OCI-LY7 (cell line): ENCODE measurements around the gene TM4SF4. TPM values are rescaled to one million over a fixed set of nuclear protein-coding genes. Genes with fewer than 3 reads are reported as not detected.

Source experiments
- BruUV-seq: library from RNA; stranded (reverse); fragments of 400-500 nt; replicated peaks from 2 replicates; lab custom pipeline; 2021; lab: Mats Ljungman, UMichigan
- CTCF ChIA-PET: fragments of 300-600 bp; sonication (Branson Sonifier 250); formaldehyde crosslinking; loops from one replicate; lab custom pipeline; 2022; ENCODE audit warnings: antibody characterized with exemption; ENCODE audit not compliant: unreplicated experiment; lab: Charles Lee
- POLR2A ChIA-PET: fragments of 300-600 bp; sonication (Branson Sonifier 250); formaldehyde crosslinking; loops from one replicate; lab custom pipeline; 2022; ENCODE audit warnings: antibody characterized with exemption; lab: Charles Lee
- DNase-seq: peaks from one replicate; pipeline ENCODE4 v3.0.0-alpha.2; 2015; ENCODE audit warnings: low spot score
- H2AFZ ChIP-seq: fragments of 200-600 bp; sonication (generic), shearing (Covaris generic); 2 replicates; pipeline ENCODE4 v1.6.1; 2014; ENCODE audit warnings: mild to moderate bottlenecking, antibody characterized with exemption, low read length, moderate library complexity
- H3K27ac ChIP-seq: fragments of 200-600 bp; sonication (generic); 2 replicates; pipeline ENCODE4 v1.5.1; 2014; ENCODE audit warnings: mixed run types, low read depth, mild to moderate bottlenecking, moderate library complexity, low read length, inconsistent platforms; ENCODE audit not compliant: poor library complexity, severe bottlenecking
- H3K36me3 ChIP-seq: fragments of 200-600 bp; sonication (generic); 2 replicates; pipeline ENCODE4 v1.6.1; 2014; ENCODE audit warnings: mild to moderate bottlenecking, antibody characterized with exemption, low read length, moderate library complexity, mixed read lengths; ENCODE audit not compliant: insufficient read depth
- H3K4me1 ChIP-seq: fragments of 200-600 bp; sonication (generic); 2 replicates; pipeline ENCODE4 v1.5.1; 2014; ENCODE audit warnings: mild to moderate bottlenecking, low read length; ENCODE audit not compliant: insufficient read depth, poor library complexity, severe bottlenecking
- H3K4me2 ChIP-seq: fragments of 200-600 bp; sonication (generic); 2 replicates; pipeline ENCODE4 v1.6.1; 2014; ENCODE audit warnings: mild to moderate bottlenecking, low read length
- H3K4me3 ChIP-seq: fragments of 200-600 bp; sonication (generic); 2 replicates; pipeline ENCODE4 v1.5.1; 2014; ENCODE audit warnings: mild to moderate bottlenecking, low read depth, low read length; ENCODE audit not compliant: poor library complexity, severe bottlenecking
- H3K79me2 ChIP-seq: fragments of 200-600 bp; sonication (generic); 2 replicates; pipeline ENCODE4 v1.6.1; 2016; ENCODE audit warnings: low read depth, mild to moderate bottlenecking, low read length, moderate library complexity, mixed read lengths; ENCODE audit not compliant: insufficient read depth
- H3K9me2 ChIP-seq: fragments of 200-600 bp; sonication (generic); 2 replicates; pipeline ENCODE4 v1.6.1; 2016; ENCODE audit warnings: mild to moderate bottlenecking, low read length, mixed read lengths; ENCODE audit not compliant: insufficient read depth
- H3K9me3 ChIP-seq: fragments of 200-600 bp; sonication (generic); 2 replicates; pipeline ENCODE4 v1.6.1; 2014; ENCODE audit warnings: mild to moderate bottlenecking, mixed run types, low read length, mixed read lengths
- H4K20me1 ChIP-seq: fragments of 200-600 bp; sonication (generic); 2 replicates; pipeline ENCODE4 v1.6.1; 2014; ENCODE audit warnings: mild to moderate bottlenecking, antibody characterized with exemption, low read length, moderate library complexity, mixed read lengths; ENCODE audit not compliant: insufficient read depth
- CTCF ChIP-seq: fragments of 200-600 bp; sonication (generic); conservative IDR thresholded peaks from 2 replicates; pipeline ENCODE4 v1.5.1; 2014; ENCODE audit warnings: mild to moderate bottlenecking, antibody characterized with exemption, low read length, moderate library complexity, mixed read lengths
- EZH2phosphoT487 ChIP-seq: fragments of 200-600 bp; sonication (generic); IDR thresholded peaks from 2 replicates; pipeline ENCODE4 v1.6.1; 2018; ENCODE audit warnings: low read depth, borderline replicate concordance, mild to moderate bottlenecking, mixed run types, antibody characterized with exemption, low read length, moderate library complexity, mixed read lengths
- intact Hi-C: fragments of 100-400 bp; cut with micrococcal nuclease; formaldehyde crosslinking; loops from one replicate; pipeline ENCODE4 v1.10.0; 2022; ENCODE audit not compliant: unreplicated experiment
- total RNA-seq, 2 experiments: library from RNA; depleted of rRNA in 1 of 2; stranded (reverse); fragments of >200 nt in 1 of 2; shearing (Covaris generic) in 1 of 2; gene quantifications; 2 replicates each; pipeline ENCODE4 v1.2.3, GENCODE V29; 2014 to 2022

Gene TM4SF4
- total RNA-seq, 2 experiments from 2014 or later, result not detected

GRCh38 chr3:149459491-149460059 lies 14.9 kb upstream of the TM4SF4 start:
- no peak for DNase-seq
- H3K4me2 ChIP-seq, result no peak overlapping the region
- no peak overlapping the region for H3K4me3 ChIP-seq
- H3K4me1 ChIP-seq, result no peaks in the 10 kb centered on the region
- H3K27ac ChIP-seq, result no peak overlapping the region
- no peaks in the 10 kb centered on the region for H3K9me2 ChIP-seq
- BruUV-seq, result no TSS peak
- H3K9me3 ChIP-seq, result no peaks in the 10 kb centered on the region
- no peak for TF ChIP-seq CTCF
- no peak for TF ChIP-seq EZH2phosphoT487
- H2AFZ ChIP-seq, result no peak overlapping the region
- ChIA-PET POLR2A (interaction anchor here (1.0 kb wide), 1 partner anchor 11 kb away, joined by 5 read pairs; no protein-coding TSS in a partner anchor), CTCF (no interaction called here)
- intact Hi-C loops, result no loop called here
- no peaks in the 10 kb centered on the region for H4K20me1 ChIP-seq
- no peaks in the 10 kb centered on the region for H3K36me3 ChIP-seq
- no peaks in the 10 kb centered on the region for H3K79me2 ChIP-seq

- no peak overlapping the region for H2AFZ ChIP-seq
- no peaks in the 10 kb centered on the region for H3K4me1 ChIP-seq
- no peak overlapping the region for H3K27ac ChIP-seq
- no peaks in the 10 kb centered on the region for H3K9me2 ChIP-seq
- no peaks in the 10 kb centered on the region for H3K9me3 ChIP-seq
- CTCF ChIA-PET, result no interaction called here
- no peak overlapping the region for H3K4me2 ChIP-seq
- POLR2A ChIA-PET, result interaction anchor here (1.0 kb wide), 1 partner anchor 10 kb away, joined by 5 read pairs; no protein-coding TSS in a partner anchor
- no peak overlapping the region for H3K4me3 ChIP-seq
- no peaks in the 10 kb centered on the region for H3K36me3 ChIP-seq
- no peak for DNase-seq
- H4K20me1 ChIP-seq, result no peaks in the 10 kb centered on the region
- TF ChIP-seq EZH2phosphoT487, result no peak
- TF ChIP-seq CTCF, result no peak
- no TSS peak for BruUV-seq
- H3K79me2 ChIP-seq, result no peaks in the 10 kb centered on the region
- intact Hi-C loops, result no loop called here
Observed at GRCh38 chr3:149460117-149460516, 14.4 kb upstream of the TM4SF4 start.

GRCh38 chr3:149462051-149462450 lies 12.4 kb upstream of the TM4SF4 start:
- H3K4me3 ChIP-seq, result no peak overlapping the region
- POLR2A ChIA-PET, result interaction anchor here (1.3 kb wide), 1 partner anchor 12 kb away, joined by 4 read pairs; the partner anchor contains the start of gene TM4SF4
- H3K36me3 ChIP-seq, result no peaks in the 10 kb centered on the region
- H3K9me2 ChIP-seq, result no peaks in the 10 kb centered on the region
- H3K4me1 ChIP-seq, result no peaks in the 10 kb centered on the region
- no peaks in the 10 kb centered on the region for H3K79me2 ChIP-seq
- intact Hi-C loops, result no loop called here
- CTCF ChIA-PET, result no interaction called here
- H3K27ac ChIP-seq, result no peak overlapping the region
- no TSS peak for BruUV-seq
- no peak overlapping the region for H3K4me2 ChIP-seq
- no peak for TF ChIP-seq CTCF
- TF ChIP-seq EZH2phosphoT487, result no peak
- H3K9me3 ChIP-seq, result no peaks in the 10 kb centered on the region
- no peak overlapping the region for H2AFZ ChIP-seq
- DNase-seq, result no peak
- no peaks in the 10 kb centered on the region for H4K20me1 ChIP-seq
